Endometrial microvascular endothelial cells (primary cell): Measurements from ENCODE around the gene ABTB2. TPM values are rescaled to one million over a fixed set of nuclear protein-coding genes. Genes with fewer than 3 reads are reported as not detected.
"Not testable (repeated sequence)": the region's sequence is repeated elsewhere in the genome, so short reads cannot be mapped to it uniquely, and the experiment has no call there.

Experiments
- in situ Hi-C: cut with HindIII; loops from 2 replicates; pipeline ENCODE4 v1.10.0; 2017; ENCODE audit warnings: low sequenced_read_pairs, low pct_unique_long_range_greater_than_20kb; ENCODE audit errors: inconsistent ontology term
- total RNA-seq: library from RNA; depleted of rRNA; stranded (reverse); fragments of >200 nt; gene quantifications from one replicate; pipeline ENCODE4 v1.2.3, GENCODE V29; 2015; ENCODE audit errors: inconsistent ontology term

ABTB2 gene
- total RNA-seq = 0.09 TPM

DNA sequence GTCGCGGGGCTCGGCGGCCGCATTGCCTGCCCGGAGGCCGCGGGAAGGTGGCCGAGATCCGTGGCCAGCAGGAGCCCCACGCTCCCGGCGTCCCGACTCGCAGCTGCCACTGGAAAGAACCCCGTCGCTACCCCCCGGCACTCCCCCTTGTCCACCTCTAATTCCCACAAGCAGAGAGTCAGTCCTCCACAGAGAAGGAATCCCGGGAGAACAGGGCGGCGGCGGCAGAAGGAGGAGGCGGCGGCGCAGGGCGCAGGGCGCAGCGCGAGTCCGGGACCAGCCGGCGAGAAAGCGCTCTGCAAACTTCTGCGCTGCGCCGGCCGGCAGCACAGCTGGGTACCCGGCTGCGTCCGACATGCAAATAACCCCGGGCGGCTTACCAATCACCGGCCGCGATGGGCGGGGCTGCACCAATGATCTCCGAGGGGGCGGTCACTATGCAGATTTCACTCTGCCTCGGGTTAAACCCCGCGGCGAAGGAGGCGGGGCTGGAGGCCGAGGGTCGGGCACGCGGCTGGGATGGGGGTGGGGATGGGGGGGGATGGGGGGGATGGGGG is at the start of gene ABTB2:
Gene ABTB2, minus strand, starts transcription at position 310 of the 557 bp plus-strand sequence.
- in situ Hi-C loops = no loop called here

DNA sequence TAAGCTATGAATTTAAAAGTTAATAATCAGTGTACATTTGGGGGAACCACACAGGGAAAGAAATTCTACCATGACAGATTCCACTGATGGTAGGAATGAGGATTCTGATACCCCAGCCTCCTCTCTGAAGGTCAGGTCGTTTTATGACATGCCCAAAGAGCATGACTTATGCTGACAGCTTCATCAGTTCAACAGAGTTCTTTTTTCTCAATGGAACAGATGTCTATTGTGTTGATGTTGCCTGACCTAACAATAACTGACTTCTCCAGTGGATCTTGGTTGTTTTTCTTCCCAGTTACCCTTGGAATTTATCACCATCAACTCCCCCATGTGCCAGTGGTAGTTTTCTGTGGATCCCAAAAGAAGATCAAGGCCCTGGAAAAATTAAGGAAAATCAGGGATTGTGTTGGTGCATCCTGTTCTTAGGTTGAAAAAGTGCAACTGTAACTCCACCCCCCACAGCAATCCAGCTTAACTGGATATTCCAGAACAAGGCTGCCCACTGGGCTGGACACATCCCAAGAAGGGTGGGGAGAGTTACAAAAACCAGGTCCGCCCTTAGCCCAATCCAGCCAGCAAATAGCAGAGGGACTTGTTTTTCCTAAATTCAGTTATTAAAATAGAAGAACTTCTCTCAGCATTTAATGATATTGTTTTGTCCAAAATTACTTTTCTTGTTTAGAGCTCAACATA is 49.5 kb upstream of the ABTB2 start:
- in situ Hi-C loops = no loop called here

DNA sequence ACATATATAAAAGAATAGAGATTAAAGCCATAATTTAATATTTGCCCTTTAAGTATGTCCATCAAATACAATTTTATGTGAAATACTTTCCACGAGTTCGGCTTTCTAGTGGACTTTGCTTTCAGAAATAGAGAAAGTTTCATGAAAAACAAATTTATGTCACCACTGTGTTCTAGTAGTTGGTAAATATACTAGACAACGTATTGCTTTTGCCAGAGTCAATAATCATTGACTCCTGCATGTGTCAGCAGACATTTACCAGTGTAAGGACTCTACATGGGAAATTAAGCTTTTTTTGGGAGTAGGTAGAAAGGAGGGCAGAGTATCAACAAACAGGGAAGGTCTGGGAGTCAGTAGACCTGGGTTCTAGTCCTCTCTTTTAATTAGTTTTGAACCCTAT is 48.6 kb upstream of the ABTB2 start:
- in situ Hi-C loops = no loop called here

DNA sequence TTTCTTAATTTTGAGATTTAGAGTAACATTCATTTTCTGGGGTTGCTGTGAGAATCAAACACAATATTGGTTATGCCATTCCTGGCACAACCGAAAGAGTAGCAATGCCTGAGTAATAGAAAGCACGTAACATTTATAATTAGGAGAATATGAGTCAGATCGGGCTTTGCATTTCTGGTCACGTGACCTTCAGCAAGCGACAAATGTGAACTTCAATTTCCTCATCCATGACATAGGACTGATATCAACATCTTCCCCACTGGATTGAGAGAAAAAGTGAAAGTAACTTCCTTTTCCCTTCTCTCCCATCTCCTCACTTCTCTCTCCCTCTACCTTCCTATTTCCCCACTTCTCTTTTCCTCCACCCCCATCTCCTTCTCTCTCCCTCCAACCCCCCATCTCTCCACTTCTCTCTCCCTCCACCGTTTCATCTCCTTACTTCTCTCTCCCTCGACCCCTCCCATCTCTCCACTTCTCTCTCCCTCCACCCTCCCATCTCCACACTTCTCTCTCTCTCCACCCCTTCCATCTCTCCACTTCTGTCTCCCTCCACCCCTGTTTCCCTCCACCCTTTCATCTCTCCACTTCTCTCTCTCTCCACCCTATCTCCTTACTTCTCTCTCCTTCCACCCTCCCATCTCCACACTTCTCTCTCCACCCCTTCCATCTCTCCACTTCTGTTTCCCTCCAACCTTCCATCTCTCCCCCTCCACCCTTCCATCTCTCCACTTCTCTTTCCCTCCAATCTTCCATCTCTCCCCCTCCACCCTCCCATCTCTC is 47.5 kb upstream of the ABTB2 start:
- in situ Hi-C loops = no loop called here

DNA sequence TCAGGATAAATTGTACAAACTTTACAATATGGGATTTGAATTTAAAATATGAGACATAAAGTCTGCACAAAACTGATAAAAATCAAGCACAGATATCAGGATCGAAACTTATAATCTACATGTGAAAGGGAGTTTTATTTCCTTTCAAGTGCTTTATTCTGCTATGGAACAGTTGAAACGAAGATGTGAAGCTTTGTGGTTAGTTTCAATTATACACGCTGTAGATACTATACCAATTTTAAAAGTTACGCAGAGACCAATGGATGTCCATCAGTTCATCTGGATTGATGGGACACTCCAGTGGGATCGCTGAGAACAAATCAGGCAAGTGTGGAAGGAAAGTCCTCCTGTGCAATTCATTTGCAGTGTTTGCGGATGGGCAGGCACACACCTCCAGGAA is 46.5 kb upstream of the ABTB2 start:
- in situ Hi-C loops = no loop called here

DNA sequence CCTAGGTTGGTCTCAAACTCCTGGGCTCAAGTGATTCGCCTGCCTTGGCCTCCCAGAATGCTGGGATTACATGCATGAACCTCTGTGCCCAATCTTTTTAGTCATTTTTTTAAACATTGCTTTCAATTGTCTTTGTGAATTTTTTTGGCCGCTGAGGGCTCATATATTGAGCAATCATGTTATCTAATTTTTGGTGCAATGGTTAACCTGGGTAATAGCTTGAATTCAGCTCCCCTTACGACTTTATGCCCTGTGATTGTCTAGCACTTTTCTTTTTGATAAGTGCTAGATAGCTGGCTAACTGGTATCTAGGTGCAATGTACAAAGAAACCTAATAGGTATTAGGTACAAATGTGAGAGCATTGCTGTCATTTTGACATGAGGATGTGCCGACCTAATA is 45.6 kb upstream of the ABTB2 start:
- in situ Hi-C loops = no loop called here

DNA sequence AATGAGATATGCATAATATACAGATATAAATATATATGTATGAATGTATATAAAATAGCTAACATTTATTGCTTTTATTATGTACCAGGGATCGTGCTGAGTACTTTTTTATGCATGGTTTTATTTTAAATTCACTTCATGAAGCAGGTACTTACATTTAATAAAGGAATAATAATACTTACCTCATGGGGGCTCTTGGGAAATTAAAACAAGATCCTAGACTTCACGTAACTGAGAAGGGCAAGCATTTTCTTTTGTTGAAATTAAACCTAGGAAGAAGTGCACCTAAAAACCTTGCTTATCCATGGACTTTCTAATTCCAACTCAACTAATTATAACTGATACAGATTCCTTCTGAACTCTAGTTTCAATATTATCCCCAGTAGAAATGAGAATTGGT is 40.0 kb upstream of the ABTB2 start:
- in situ Hi-C loops = no loop called here

DNA sequence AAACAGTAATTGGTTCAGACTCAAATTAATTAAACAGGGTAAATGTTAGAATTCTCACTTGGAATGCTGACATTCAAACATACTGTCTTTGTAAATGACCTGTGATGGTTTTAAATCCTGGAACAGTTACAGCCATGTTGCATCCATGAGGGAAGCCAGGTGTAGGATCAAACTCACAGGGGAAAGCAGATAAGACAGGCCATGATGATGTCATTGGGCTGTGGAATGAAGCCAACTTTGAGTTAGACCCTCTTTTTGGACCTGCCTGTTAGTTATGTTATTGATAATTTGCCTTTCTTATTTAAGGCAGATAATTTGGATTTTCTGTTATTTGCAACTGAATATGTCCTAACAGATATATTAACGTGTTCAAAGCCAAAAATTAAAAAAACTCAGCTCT is 39.3 kb upstream of the ABTB2 start:
- in situ Hi-C loops = no loop called here

DNA sequence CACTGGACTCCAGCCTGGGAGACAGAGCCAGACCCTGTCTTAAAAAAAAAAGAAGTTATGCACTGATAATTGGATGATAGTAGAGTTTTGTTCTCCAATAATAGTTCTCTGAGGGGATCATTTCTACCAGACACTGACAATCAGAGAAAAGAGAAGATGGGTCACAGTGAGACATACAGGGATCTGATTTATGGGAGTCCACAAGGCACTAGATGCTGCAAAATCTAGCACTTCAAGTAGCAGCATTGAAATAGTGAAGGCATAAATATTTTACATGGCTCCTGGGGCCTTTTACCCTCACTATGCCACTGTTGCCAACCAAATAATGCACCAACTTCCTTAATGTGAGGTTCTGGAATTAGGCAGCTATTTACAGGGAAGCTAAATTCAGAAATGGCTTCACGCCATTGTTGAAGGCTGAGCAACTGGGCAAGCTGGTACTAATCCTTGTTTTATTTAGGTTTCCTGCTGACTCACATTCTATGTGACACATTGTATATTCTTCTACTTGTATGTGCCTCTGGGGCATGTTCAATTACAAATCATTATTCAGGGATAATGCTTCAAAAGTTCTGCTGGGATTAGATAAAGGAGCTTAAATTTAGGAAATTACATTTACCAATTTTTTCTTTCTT is 38.2 kb upstream of the ABTB2 start:
- in situ Hi-C loops = no loop called here

DNA sequence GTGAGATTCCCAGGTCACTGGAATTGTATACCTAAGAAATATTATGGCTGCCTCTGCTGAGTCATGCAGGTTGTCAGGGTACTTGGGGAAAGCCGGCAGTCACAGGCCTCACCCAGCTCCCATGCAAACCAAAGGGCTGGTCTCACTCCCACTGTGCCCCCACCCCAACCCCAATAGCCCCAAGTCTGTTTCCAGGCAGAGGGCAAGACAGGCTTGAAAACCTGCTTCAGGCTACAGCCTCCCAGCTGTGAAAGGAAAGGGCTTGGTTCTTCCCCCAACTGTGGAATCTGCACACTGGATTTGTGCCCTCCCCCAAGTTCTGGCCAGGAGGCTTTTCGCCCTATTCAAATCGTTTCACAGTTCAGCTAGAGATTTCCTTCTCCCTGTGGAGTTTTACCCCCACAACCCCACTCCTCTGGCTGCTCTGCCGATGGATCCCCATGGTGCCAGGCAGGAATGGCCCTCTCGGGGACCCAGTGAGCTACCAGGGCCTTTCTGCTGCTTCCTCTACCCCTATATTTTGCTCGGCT is 37.0 kb upstream of the ABTB2 start:
- in situ Hi-C loops = no loop called here

DNA sequence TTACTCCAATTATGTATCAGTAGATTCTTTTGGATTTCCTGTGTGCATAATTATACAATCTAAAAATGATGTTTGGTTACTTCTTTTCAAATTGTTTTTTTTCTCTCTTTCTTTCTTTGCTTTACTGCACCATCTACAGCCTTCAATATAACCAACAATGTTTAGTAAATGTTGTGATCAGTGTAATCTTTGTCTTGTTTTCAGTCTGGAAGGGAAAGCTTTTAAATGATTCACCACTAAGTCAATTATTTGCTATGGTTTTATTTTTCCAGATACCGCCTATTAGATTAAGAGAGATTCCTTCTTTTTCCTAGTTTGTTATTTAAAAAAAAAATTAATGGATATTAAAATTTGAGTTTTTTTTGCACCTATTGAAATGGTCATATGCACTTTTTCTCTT is 29.8 kb upstream of the ABTB2 start:
- in situ Hi-C loops = no loop called here

DNA sequence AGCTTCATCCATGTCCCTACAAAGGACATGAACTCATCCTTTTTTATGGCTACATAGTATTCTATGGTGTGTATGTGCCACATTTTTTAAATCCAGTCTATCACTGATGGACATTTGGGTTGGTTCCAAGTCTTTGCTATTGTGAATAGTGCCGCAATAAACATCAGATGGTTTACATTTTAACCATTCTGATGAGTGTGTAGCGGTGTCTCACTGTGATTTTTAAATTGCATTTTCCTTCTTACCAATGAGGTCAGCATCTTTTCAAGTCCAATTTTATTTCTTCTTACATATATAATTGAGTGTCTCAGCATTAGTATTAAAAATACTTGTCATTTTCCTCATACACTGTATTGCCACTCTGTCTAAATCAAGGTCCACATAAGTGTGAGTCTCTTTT is 28.5 kb upstream of the ABTB2 start:
- in situ Hi-C loops = not testable (repeated sequence)

DNA sequence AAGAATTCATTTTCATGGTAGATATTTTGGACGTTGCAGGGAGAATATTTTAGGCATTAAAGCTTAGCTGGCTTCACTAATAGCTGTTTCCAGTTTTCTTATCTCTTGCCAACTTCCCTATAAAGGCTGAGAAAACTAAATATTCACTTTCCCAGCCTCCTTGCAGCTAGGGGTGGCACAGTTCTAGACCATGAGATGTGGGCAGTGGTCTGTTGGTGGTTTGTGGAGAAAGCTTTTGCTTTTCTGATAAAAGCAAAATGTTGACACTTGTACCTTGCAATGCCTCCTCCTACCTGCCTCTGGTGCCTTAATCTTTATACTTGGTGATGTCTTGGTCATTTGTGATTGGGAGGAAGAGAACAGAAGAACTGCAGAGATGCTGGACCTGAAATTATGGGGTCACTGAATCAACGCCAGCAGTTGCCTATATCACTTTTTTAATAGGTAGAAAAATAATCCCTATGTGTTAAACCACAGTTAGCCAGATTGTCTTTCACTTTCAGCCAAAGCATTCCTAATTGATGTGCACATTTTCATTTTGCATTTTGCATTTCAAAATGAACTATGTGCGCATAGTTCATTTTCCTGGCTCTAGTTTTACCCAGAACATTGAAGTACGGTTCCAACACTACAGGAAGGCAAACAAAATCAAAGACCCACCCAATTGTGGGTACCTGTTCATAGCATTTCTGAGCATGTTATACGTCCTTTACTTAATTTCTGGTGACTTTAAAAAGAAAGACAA is 24.9 kb upstream of the ABTB2 start:
- in situ Hi-C loops = no loop called here

DNA sequence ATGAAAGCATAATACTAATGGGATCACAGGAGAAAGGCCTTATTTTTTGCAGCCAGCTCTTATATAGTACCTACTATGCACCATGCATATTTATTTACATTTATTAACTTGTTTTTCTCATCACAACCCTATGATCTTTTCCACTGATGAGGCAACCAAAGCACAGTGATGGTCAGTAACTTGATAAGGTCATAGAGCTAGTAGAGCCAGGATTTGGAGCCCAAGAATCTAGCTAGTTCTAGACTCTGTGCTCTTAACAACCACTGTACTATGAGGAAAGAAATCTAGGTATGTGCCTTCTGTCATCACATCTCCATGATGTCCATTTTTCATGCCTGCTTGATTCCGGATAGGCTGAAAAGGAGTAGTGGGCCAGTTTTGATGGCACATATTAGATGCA is 24.0 kb upstream of the ABTB2 start:
- in situ Hi-C loops = no loop called here

DNA sequence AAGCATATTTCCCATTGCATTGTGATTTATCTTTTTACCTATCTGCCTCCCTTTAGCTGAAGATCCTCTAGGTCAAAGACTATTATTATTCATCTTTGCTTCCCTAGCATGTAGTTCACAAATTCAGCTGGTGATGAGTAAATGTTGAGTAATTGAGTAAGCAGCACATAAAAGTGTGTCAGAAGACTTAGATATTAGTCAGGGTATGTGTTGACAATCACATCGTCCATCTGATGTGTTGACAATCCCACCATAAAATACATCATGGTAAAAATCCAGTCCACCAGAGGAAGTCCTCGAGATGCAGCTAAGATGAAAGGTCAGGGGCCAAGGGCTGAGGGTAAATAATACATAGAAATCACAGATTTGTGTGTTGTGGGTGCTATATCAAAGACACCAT is 22.9 kb upstream of the ABTB2 start:
- in situ Hi-C loops = no loop called here

DNA sequence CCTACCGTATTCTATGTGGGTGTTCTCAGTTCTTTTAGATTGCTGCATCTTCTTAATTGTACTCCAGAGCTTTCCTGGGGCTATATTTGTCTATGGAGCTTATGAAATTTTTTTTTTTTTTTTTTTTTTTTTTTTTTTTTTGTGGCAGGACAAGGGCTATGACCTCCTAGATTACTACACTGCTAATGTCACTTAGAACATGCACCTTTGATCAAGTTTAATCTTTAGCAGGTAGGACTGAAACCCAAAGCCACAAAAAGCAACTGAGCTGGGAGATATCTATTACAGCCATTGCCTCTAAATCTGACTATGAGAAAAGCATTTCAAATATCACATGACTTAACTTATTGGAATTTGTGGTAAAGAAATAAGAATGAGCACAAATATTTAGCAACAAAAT is 21.7 kb upstream of the ABTB2 start:
- in situ Hi-C loops = no loop called here

DNA sequence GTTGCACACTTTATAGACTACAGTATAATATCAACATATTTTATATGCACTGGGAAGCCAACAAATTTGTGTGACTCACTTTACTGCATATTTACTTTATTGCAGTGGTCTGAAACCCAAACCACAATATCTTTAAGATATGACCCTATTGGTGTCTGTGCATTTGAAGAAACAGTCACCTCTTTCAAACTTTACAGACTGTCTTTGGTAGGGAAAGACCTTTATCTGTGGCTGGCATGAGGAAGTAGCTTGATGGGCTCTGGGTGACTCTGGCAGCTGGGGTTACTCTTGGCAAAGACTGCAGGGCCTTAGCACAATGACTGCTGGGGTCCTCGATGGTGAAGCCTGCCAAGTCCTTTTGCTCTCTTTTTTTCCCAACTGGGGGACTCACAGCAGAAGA is 21.3 kb upstream of the ABTB2 start:
- in situ Hi-C loops = no loop called here

DNA sequence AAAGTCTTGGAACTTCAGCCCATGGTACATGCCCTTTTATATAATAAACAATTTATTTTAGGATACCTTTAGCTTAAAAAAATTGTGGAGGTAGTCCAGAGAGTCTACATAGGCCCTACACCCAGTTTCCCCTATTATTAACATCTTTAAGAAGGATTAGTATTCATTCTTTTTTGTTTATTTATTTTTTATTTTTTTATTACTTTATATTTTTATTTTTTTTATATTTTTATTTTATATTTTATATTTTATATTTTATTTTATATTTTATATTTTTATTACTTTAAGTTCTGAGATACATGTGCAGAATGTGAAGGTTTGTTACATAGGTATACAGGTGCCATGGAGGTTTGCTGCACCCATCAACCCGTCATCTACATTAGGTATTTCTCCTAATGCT is 15.9 kb upstream of the ABTB2 start:
- in situ Hi-C loops = no loop called here

DNA sequence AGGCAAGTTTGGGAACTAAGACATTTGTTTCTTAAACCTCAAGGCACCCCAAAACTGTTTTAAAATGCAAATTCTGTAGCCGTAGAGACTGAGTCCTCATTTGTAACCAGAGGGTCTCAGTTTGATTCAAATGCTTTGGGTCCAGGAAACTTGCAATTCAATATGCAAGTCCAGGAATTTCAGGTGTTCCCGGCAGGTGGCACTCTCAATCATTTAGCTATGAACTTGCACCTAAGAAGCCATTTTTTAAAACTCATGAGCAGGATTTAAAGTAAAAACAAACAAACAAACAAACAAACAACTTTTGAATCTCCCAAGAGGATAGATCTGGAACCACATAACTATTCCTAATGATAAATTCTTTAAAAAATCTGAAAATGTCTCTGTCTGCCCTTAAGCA is 8.7 kb upstream of the ABTB2 start:
- in situ Hi-C loops = no loop called here
